ENCODE results near the gene UBAP2L. TPM values are rescaled to one million over a fixed set of nuclear protein-coding genes. Genes with fewer than 3 reads are reported as not detected.
"Not testable (repeated sequence)": the region's sequence is repeated elsewhere in the genome, so short reads cannot be mapped to it uniquely, and the experiment has no call there.

Gene UBAP2L
- polyA plus RNA-seq, 1 experiment = 134 TPM

GRCh38 chr1:154295408-154296235 lies 74.9 kb downstream of the UBAP2L start:
- CTCF ChIA-PET = interaction anchor here (0.6 to 0.7 kb wide), 2 partner anchors 10 to 22 kb away, joined by 3 read pairs; no protein-coding TSS in a partner anchor
- Histone ChIP-seq H3K36me3 (ENCODE audit: control insufficient read depth, insufficient read depth, low read length) (no peaks in the 10 kb centered on the region), H3K4me3 (ENCODE audit: low read depth, low read length) (no peak overlapping the region), H3K27me3 (ENCODE audit: control insufficient read depth, insufficient read depth, low read length) (no peaks in the 10 kb centered on the region)
- TF ChIP-seq CTCF (IDR thresholded peaks at IDR 0.05; ENCODE audit: insufficient read depth, low read depth, low read length) = no peak
- POLR2A ChIA-PET = no interaction called here
- DNase-seq (ENCODE audit: low read depth) = no peak

GRCh38 chr1:154301582-154301981 lies 80.8 kb downstream of the UBAP2L start:
- Histone ChIP-seq H3K4me3 (ENCODE audit: low read depth, low read length) (no peak overlapping the region), H3K36me3 (ENCODE audit: control insufficient read depth, insufficient read depth, low read length) (no peaks in the 10 kb centered on the region), H3K27me3 (ENCODE audit: control insufficient read depth, insufficient read depth, low read length) (no peaks in the 10 kb centered on the region)
- TF ChIP-seq CTCF (IDR thresholded peaks at IDR 0.05; ENCODE audit: insufficient read depth, low read depth, low read length) = no peak
- DNase-seq (ENCODE audit: low read depth) = no peak
- ChIA-PET POLR2A (no interaction called here), CTCF (interaction anchor here (1.5 kb wide), 1 partner anchor 17 kb away, joined by 3 read pairs; no protein-coding TSS in a partner anchor)

- H3K27me3 ChIP-seq (ENCODE audit: control insufficient read depth, insufficient read depth, low read length) = no peaks in the 10 kb centered on the region
- TF ChIP-seq CTCF (IDR thresholded peaks at IDR 0.05; ENCODE audit: insufficient read depth, low read depth, low read length) = no peak
- no peaks in the 10 kb centered on the region for H3K36me3 ChIP-seq (ENCODE audit: control insufficient read depth, insufficient read depth, low read length)
- POLR2A ChIA-PET = no interaction called here
- CTCF ChIA-PET = interaction anchor here (1.0 to 1.4 kb wide), 3 partner anchors 14 to 30 kb away, joined by 3 to 4 read pairs (median 3); no protein-coding TSS in a partner anchor
- no peak overlapping the region for H3K4me3 ChIP-seq (ENCODE audit: low read depth, low read length)
- no peak for DNase-seq (ENCODE audit: low read depth)
These were observed 84.0 kb downstream of the UBAP2L start for GRCh38 chr1:154304664-154305337.

- Histone ChIP-seq H3K27me3 (ENCODE audit: control insufficient read depth, insufficient read depth, low read length) (no peaks in the 10 kb centered on the region), H3K36me3 (ENCODE audit: control insufficient read depth, insufficient read depth, low read length) (no peaks in the 10 kb centered on the region), H3K4me3 (ENCODE audit: low read depth, low read length) (no peak overlapping the region)
- POLR2A ChIA-PET = no interaction called here
- DNase-seq (ENCODE audit: low read depth) = no peak
- CTCF ChIA-PET = interaction anchor here (1.0 to 1.5 kb wide), 4 partner anchors 10 to 29 kb away, joined by 3 to 8 read pairs (median 4); no protein-coding TSS in a partner anchor
- TF ChIP-seq CTCF (IDR thresholded peaks at IDR 0.05; ENCODE audit: insufficient read depth, low read depth, low read length) = no peak
These were observed 85.4 kb downstream of the UBAP2L start for GRCh38 chr1:154306151-154306550.

GRCh38 chr1:154307670-154308270 lies 87.0 kb downstream of the UBAP2L start:
- DNase-seq (ENCODE audit: low read depth); H3K4me3 ChIP-seq (ENCODE audit: low read depth, low read length); H3K27me3 ChIP-seq (ENCODE audit: control insufficient read depth, insufficient read depth, low read length); H3K36me3 ChIP-seq (ENCODE audit: control insufficient read depth, insufficient read depth, low read length); POLR2A ChIA-PET: not testable (repeated sequence)
- CTCF ChIA-PET = interaction anchor here (1.3 kb wide), 1 partner anchor 16 kb away, joined by 6 read pairs; no protein-coding TSS in a partner anchor

- POLR2A ChIA-PET; DNase-seq (ENCODE audit: low read depth); H3K36me3 ChIP-seq (ENCODE audit: control insufficient read depth, insufficient read depth, low read length); H3K27me3 ChIP-seq (ENCODE audit: control insufficient read depth, insufficient read depth, low read length); H3K4me3 ChIP-seq (ENCODE audit: low read depth, low read length): not testable (repeated sequence)
- CTCF ChIA-PET = interaction anchor here (1.3 kb wide), 1 partner anchor 15 kb away, joined by 6 read pairs; no protein-coding TSS in a partner anchor
These were observed 88.4 kb downstream of the UBAP2L start for GRCh38 chr1:154309136-154309535.

- POLR2A ChIA-PET; DNase-seq (ENCODE audit: low read depth); H3K4me3 ChIP-seq (ENCODE audit: low read depth, low read length); H3K36me3 ChIP-seq (ENCODE audit: control insufficient read depth, insufficient read depth, low read length); H3K27me3 ChIP-seq (ENCODE audit: control insufficient read depth, insufficient read depth, low read length): not testable (repeated sequence)
- CTCF ChIA-PET = interaction anchor here (1.0 kb wide), 1 partner anchor 11 kb away, joined by 3 read pairs; no protein-coding TSS in a partner anchor
These were observed 91.7 kb downstream of the UBAP2L start for GRCh38 chr1:154312229-154313065.
